BE2C (cell line): ENCODE measurements around the gene NUP153.

ENCODE experiments used
- DNase-seq: peaks from one replicate; pipeline ENCODE4 v3.0.0-alpha.2; 2020
- H3K27me3 ChIP-seq: fragments of 250-450 bp; sonication (Bioruptor Pico); 2 replicates; pipeline ENCODE4 v1.5.1; 2020; ENCODE audit warnings: mild to moderate bottlenecking
- H3K36me3 ChIP-seq: fragments of 250-450 bp; sonication (Bioruptor Pico); 2 replicates; pipeline ENCODE4 v1.5.1; 2020; ENCODE audit warnings: mild to moderate bottlenecking
- H3K4me1 ChIP-seq: fragments of 250-450 bp; sonication (Bioruptor Pico); 2 replicates; pipeline ENCODE4 v1.5.1; 2020
- H3K4me3 ChIP-seq: 2 replicates; pipeline ENCODE4 v1.5.1; 2011; ENCODE audit warnings: low read depth, low read length
- H3K9me3 ChIP-seq: fragments of 250-450 bp; sonication (Bioruptor Pico); 2 replicates; pipeline ENCODE4 v1.5.1; 2020
- TF ChIP-seq, protein P1 (sequence below): IDR thresholded peaks from 2 replicates; pipeline ENCODE4 v1.5.1; 2012; ENCODE audit warnings: mild to moderate bottlenecking, low read depth, low read length

Gene NUP153

DNA sequence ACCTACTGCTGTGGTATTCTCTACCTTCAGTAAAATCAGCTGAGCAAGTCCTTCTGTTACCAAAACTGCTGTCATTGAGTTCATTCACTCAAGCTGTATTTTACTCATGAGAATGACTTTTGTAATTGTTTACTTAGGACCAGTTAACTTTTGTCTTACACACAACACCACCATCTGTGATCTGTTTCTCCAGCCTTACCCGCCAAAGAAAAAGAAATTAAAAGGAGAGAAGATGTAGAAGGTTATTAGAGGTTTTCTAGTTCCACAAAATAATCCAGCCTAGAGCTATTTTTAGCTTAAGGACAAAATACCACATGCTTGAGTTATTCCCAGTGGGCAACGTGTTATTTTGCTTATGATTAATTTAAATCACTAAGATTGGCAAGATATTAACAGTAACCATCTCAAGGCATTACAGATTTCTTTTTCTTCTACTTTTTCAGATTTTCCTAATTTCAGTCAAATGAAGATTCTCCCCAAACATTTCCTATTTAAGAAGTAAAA is 68.5 kb downstream of the NUP153 start:
- no peak for DNase-seq
- Histone ChIP-seq H3K36me3 (peaks cover 81% of the 10 kb centered on the region), H3K4me1 (no peaks in the 10 kb centered on the region), H3K9me3 (no peaks in the 10 kb centered on the region), H3K27me3 (no peaks in the 10 kb centered on the region), H3K4me3 (no peak overlapping the region)
- TF ChIP-seq, protein P1, sequence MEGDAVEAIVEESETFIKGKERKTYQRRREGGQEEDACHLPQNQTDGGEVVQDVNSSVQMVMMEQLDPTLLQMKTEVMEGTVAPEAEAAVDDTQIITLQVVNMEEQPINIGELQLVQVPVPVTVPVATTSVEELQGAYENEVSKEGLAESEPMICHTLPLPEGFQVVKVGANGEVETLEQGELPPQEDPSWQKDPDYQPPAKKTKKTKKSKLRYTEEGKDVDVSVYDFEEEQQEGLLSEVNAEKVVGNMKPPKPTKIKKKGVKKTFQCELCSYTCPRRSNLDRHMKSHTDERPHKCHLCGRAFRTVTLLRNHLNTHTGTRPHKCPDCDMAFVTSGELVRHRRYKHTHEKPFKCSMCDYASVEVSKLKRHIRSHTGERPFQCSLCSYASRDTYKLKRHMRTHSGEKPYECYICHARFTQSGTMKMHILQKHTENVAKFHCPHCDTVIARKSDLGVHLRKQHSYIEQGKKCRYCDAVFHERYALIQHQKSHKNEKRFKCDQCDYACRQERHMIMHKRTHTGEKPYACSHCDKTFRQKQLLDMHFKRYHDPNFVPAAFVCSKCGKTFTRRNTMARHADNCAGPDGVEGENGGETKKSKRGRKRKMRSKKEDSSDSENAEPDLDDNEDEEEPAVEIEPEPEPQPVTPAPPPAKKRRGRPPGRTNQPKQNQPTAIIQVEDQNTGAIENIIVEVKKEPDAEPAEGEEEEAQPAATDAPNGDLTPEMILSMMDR: no peak

DNA sequence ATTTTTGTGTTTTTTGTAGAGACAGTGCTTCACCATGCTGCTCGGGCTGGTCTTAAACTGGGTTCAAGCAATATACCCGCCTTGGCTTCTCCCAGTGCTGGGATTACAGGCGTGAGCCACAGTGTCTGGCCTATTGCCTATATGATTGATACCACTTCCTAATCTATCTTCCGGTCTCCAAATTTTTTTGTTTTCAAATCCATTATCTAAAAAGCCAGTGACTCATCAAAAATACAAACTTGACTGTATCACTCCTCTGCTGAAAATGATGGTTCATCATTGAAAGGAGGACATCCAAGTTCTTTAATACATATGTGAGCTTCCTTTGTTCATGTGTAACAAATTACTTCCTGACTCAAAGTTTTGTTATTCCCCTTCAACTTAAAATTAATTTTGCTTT is 71.2 kb downstream of the NUP153 start:
- no peaks in the 10 kb centered on the region for H3K27me3 ChIP-seq
- H3K9me3 ChIP-seq: no peaks in the 10 kb centered on the region
- H3K4me1 ChIP-seq: no peaks in the 10 kb centered on the region
- no peak for DNase-seq
- no peak overlapping the region for H3K4me3 ChIP-seq
- peaks cover 75% of the 10 kb centered on the region for H3K36me3 ChIP-seq
- TF ChIP-seq, protein P1: no peak

DNA sequence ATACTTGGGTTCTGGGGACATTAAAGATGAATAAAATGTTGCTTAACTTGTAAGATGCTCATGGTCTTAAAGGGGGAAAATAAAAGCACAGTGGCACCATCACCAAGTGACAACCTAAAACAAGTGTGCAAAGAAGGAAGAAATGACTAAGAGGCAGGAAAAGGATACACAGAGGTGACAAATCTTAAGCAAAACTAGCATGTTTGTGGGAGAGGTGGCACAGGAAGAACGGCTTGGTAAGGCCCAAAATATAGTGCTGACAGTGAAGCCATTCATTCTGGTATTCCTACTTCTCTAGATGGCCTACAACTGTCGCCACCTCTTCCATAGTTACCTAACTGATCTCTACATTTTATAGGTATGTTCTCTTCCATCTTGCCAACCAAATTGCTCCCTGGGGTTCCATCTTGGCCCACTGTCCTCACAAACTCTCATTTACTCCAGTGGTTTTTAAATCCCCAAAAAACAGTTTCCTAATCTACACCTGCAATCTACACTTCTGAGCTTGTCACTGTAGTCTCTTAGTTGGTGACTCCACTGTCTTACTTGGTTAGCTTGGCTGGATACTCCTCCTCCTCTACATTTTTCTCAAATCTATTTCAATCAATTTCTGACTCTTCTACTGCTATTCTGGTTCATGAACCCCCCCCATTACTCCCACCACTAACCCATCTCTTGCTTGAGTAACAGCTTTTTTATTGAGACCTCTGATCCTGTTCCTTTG is 73.1 kb downstream of the NUP153 start:
- Histone ChIP-seq H3K4me1 (no peaks in the 10 kb centered on the region), H3K27me3 (no peaks in the 10 kb centered on the region), H3K9me3 (no peaks in the 10 kb centered on the region), H3K36me3 (peaks cover 82% of the 10 kb centered on the region), H3K4me3 (no peak overlapping the region)
- TF ChIP-seq, protein P1: no peak
- DNase-seq: no peak

DNA sequence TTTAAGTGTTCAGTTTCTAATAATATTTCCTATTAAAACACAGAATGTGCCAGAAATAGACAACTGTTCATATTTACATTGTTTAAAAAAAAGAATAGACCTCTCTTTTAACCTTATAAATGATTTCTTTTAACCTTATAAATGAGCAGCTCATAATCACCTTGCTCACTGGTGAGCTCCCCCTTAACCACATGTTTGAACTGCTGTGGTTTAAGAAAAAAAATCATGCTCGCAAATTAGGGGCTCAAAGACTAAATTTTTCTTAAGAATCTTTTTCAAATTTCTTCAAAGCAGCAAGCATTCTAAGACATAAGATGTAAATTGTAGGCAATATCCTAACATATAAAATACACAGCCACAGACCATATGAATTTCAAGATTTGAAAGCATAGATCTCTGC is 73.8 kb downstream of the NUP153 start:
- Histone ChIP-seq H3K4me3 (no peak overlapping the region), H3K27me3 (no peaks in the 10 kb centered on the region), H3K4me1 (no peaks in the 10 kb centered on the region), H3K9me3 (no peaks in the 10 kb centered on the region), H3K36me3 (peaks cover 80% of the 10 kb centered on the region)
- TF ChIP-seq, protein P1: no peak
- no peak for DNase-seq

DNA sequence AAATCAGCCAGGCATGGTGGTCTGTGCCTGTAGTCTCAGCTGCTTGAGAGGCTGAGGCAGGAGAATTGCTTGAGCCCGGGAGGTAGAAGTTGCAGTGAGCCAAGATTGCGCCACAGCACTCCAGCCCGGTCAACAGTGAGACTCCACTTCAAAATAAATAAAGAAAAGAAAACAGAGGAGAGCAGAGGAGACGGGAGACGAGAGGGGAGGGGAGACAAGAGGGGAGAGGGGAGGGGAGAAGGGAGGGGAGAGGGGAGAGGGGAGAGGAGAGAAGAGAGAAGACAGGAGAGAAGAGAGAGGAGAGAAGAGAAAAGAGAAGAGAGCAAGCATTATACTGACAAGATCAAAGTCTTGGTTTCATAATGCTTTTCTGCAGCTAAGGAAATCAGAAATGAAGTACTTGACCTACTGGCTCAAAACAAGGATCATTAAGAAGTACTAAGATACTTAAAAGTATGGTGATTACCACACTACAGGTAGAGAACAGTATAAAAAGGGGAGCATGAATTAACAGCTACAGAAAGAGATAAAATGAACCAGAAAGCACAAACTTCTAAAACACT is 76.1 kb downstream of the NUP153 start:
- H3K9me3 ChIP-seq: no peaks in the 10 kb centered on the region
- H3K4me1 ChIP-seq: no peaks in the 10 kb centered on the region
- H3K27me3 ChIP-seq: no peaks in the 10 kb centered on the region
- no peak for DNase-seq
- TF ChIP-seq, protein P1: no peak
- no peak overlapping the region for H3K4me3 ChIP-seq
- peaks cover 81% of the 10 kb centered on the region for H3K36me3 ChIP-seq

DNA sequence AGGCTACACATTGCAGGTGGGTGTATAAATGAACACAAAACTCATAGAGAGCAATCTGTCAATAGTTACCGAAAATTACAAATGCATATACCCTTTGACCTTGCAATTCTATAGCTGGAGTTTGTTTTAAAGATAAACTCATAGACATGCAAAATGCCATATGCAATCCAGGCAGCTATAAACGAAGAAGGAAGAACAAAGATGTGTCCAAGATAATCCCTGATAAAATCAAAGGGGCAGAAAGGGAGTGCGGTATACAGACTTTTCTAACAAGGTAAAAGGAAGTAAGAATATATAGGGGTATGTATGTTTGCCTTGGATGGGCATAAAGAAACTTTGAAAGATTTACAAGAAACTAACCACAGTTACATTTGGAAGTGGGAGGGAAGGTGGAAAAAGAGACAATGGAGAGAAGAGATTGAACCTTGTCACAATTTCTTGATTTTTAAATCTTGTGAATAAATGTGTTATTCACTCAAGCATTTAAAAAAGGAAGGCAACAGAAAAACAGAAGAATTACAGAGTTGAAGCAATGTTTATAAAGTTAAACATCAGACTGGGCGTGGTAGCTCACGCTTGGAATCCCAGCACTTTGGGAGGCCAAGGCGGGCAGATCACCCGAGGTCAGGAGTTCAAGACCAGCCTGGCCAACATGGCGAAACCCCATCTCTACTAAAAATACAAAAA is 76.8 kb downstream of the NUP153 start:
- no peak for DNase-seq
- TF ChIP-seq, protein P1: no peak
- Histone ChIP-seq H3K9me3 (no peaks in the 10 kb centered on the region), H3K36me3 (peaks cover 83% of the 10 kb centered on the region), H3K4me3 (no peak overlapping the region), H3K4me1 (no peaks in the 10 kb centered on the region), H3K27me3 (no peaks in the 10 kb centered on the region)
